Endothelial cell of umbilical vein (primary cell): Measurements from ENCODE around the gene TESMIN. TPM values are rescaled to one million over a fixed set of nuclear protein-coding genes. Genes with fewer than 3 reads are reported as not detected.

Source experiments
- BruUV-seq: library from RNA; stranded (reverse); fragments of 400-500 nt; replicated peaks from 2 replicates; lab custom pipeline; 2021; lab: Mats Ljungman, UMichigan
- CTCF ChIA-PET: fragments of 300-600, 350-600 bp; sonication (Branson Sonifier 250); formaldehyde crosslinking; loops from one replicate; lab custom pipeline; 2021; ENCODE audit warnings: antibody characterized with exemption, inconsistent platforms; lab: Charles Lee
- POLR2A ChIA-PET: fragments of 300-600, 350-600 bp; sonication (Branson Sonifier 250); formaldehyde crosslinking; loops from one replicate; lab custom pipeline; 2021; ENCODE audit warnings: antibody characterized with exemption, inconsistent platforms; lab: Charles Lee
- DNase-seq: peaks from one replicate; pipeline ENCODE4 v3.0.0-alpha.2; 2011; ENCODE audit warnings: low read depth, low spot score
- FAIRE-seq: peaks from 2 replicates; lab custom pipeline; 2011; peaks lifted over from hg19 to GRCh38; lab: Jason Lieb, UNC
- H2AFZ ChIP-seq: 2 replicates; pipeline ENCODE4 v1.6.0; 2012; ENCODE audit warnings: low read depth, low read length, control low read depth, inconsistent platforms
- H3K27ac ChIP-seq: 2 replicates; pipeline ENCODE4 v1.5.1; 2011; ENCODE audit warnings: low read depth, mild to moderate bottlenecking, control low read depth, low read length, moderate library complexity; ENCODE audit not compliant: insufficient read depth
- H3K27me3 ChIP-seq, 2 experiments: 2 replicates each; pipeline versions ENCODE4 v1.6.0 to v1.6.1; 2011; ENCODE audit warnings: low read length in 2 of 2, mixed read lengths in 1 of 2; ENCODE audit not compliant: control insufficient read depth in 2 of 2, insufficient read depth in 2 of 2
- H3K36me3 ChIP-seq, 2 experiments: 2 replicates in 1 of 2; 3 replicates in 1 of 2; pipeline ENCODE4 v1.5.1; 2011; ENCODE audit warnings: low read length in 2 of 2, mild to moderate bottlenecking in 1 of 2, moderate library complexity in 1 of 2; ENCODE audit not compliant: control insufficient read depth in 2 of 2, insufficient read depth in 2 of 2; ENCODE audit errors: extremely low read depth in 1 of 2
- H3K4me1 ChIP-seq: 3 replicates; pipeline ENCODE4 v1.5.1; 2011; ENCODE audit warnings: mild to moderate bottlenecking, low read length; ENCODE audit not compliant: control insufficient read depth, insufficient read depth; ENCODE audit errors: extremely low read depth
- H3K4me2 ChIP-seq: 2 replicates; pipeline ENCODE4 v1.6.1; 2011; ENCODE audit warnings: low read length, control low read depth, mixed read lengths; ENCODE audit not compliant: insufficient read depth
- H3K4me3 ChIP-seq, 3 experiments: fragments of 200-600 bp in 1 of 3; sonication (generic), shearing (Covaris generic) in 1 of 3; replicated peaks in 1 of 3; 2 replicates each; pipeline ENCODE4 v1.5.1; 2011 to 2016; ENCODE audit warnings: control low read depth in 3 of 3, low read length in 3 of 3, mild to moderate bottlenecking in 2 of 3, inconsistent platforms in 1 of 3, low read depth in 1 of 3, moderate library complexity in 1 of 3; ENCODE audit not compliant: insufficient read depth in 1 of 3
- H3K79me2 ChIP-seq: 2 replicates; pipeline ENCODE4 v1.6.0; 2012; ENCODE audit warnings: low read length, inconsistent platforms; ENCODE audit not compliant: control insufficient read depth, insufficient read depth
- H3K9ac ChIP-seq: replicated peaks from 2 replicates; pipeline ENCODE3; 2011; ENCODE audit warnings: low read length, control low read depth; ENCODE audit not compliant: insufficient read depth; ENCODE audit errors: extremely low read depth
- H3K9me1 ChIP-seq: replicated peaks from 3 replicates; pipeline ENCODE4 v1.6.0; 2011; ENCODE audit warnings: mild to moderate bottlenecking, low read length; ENCODE audit not compliant: control insufficient read depth, insufficient read depth; ENCODE audit errors: extremely low read depth
- H3K9me3 ChIP-seq: replicated peaks from 2 replicates; pipeline ENCODE4 v1.5.1; 2012; ENCODE audit warnings: low read length, inconsistent platforms; ENCODE audit not compliant: control insufficient read depth, insufficient read depth
- H4K20me1 ChIP-seq: replicated peaks from 2 replicates; pipeline ENCODE3; 2011; ENCODE audit warnings: mild to moderate bottlenecking, low read length; ENCODE audit not compliant: control insufficient read depth, insufficient read depth; ENCODE audit errors: extremely low read depth
- EZH2 ChIP-seq: IDR thresholded peaks from 2 replicates; pipeline ENCODE4 v1.6.1; 2012; ENCODE audit warnings: borderline replicate concordance, low read depth, mild to moderate bottlenecking, moderate library complexity, low read length, inconsistent platforms; ENCODE audit not compliant: severe bottlenecking
- FOS ChIP-seq: IDR thresholded peaks from 2 replicates; pipeline ENCODE4 v1.6.1; 2011; ENCODE audit warnings: mild to moderate bottlenecking, low read length, moderate library complexity, borderline replicate concordance; ENCODE audit not compliant: insufficient read depth
- GATA2 ChIP-seq: IDR thresholded peaks from 2 replicates; pipeline ENCODE4 v1.7.0; 2011; ENCODE audit warnings: low read depth, mild to moderate bottlenecking, moderate library complexity, mixed read lengths, low read length; ENCODE audit not compliant: insufficient read length, insufficient read depth
- JUN ChIP-seq: IDR thresholded peaks from 2 replicates; pipeline ENCODE4 v1.6.1; 2011; ENCODE audit warnings: borderline replicate concordance, low read depth; ENCODE audit not compliant: insufficient read length, insufficient read depth
- MAX ChIP-seq: IDR thresholded peaks from 2 replicates; pipeline ENCODE4 v1.6.1; 2011; ENCODE audit not compliant: insufficient read depth, insufficient read length
- MYC ChIP-seq: IDR thresholded peaks from one replicate; pipeline ENCODE4 v1.6.1; 2011; ENCODE audit warnings: mild to moderate bottlenecking, low read depth, low read length
- POLR2A ChIP-seq: IDR thresholded peaks from 2 replicates; pipeline ENCODE4 v1.6.1; 2012; ENCODE audit warnings: low read depth, mild to moderate bottlenecking, control low read depth, low read length
- POLR2AphosphoS5 ChIP-seq: IDR thresholded peaks from 2 replicates; pipeline ENCODE4 v1.6.1; 2012; ENCODE audit warnings: low read depth, mild to moderate bottlenecking, control low read depth, low read length, moderate library complexity; ENCODE audit not compliant: insufficient read depth
- dilution Hi-C: fragments of 300-500 bp; cut with MboI; formaldehyde crosslinking; loops from one replicate; pipeline ENCODE4 v1.15.0; 2019; ENCODE audit warnings: low sequenced_read_pairs; ENCODE audit not compliant: extremely low pct_ligation_motif_present
- intact Hi-C: fragments of 100-400 bp; cut with micrococcal nuclease; formaldehyde crosslinking; loops from one replicate; pipeline ENCODE4 v1.10.0; 2022
- polyA plus RNA-seq, 4 experiments: library from polyadenylated mRNA; depleted of rRNA in 3 of 4; stranded (reverse) in 3 of 4; unstranded in 1 of 4; fragments of >200 nt; gene quantifications; 2 replicates each; pipeline versions ENCODE4 v1.2.1 to v1.2.3, GENCODE V29; 2011 to 2012; ENCODE audit warnings: missing spikeins in 1 of 4
- total RNA-seq: library from RNA; stranded (reverse); gene quantifications from 2 replicates; pipeline ENCODE4 v1.2.3, GENCODE V29; 2021
- TF ChIP-seq, protein P1 (sequence below), 2 donors: IDR thresholded peaks; 1 replicate in 1 of 2; 2 replicates in 1 of 2; pipeline ENCODE4 v1.5.1; 2011; ENCODE audit warnings: low read length in 2 of 2, mild to moderate bottlenecking in 2 of 2, moderate library complexity in 2 of 2, control low read depth in 1 of 2, inconsistent platforms in 1 of 2, low read depth in 1 of 2; ENCODE audit not compliant: insufficient read depth in 1 of 2; ENCODE audit errors: extremely low read depth in 1 of 2

TESMIN gene
- total and polyA plus RNA-seq, 2 donors (not counting 3 experiments of a cell fraction or from before 2014, with no cell fraction given), result 1.7 to 6.1 TPM

DNA sequence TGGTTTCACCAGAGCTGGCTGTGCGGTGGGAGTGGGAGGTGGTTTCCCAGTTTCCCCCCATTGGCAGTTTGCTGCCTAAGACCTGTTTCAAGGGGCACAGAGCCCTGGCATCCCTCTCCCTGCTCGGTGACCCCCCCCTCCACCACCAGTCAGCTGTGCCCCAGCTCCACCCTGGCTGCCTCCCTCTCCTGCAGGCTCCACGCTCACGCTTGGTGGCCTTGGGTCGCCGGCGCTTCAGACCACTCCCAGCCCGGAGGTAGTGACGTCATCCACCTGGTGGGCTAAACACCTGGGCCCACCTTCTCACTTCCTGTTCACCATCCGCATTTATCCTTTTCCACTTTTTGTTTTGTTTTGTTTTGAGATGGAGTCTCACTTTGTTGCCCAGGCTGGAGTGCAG lies 59.2 kb downstream of the TESMIN start:
- no peak for DNase-seq
- H3K36me3 ChIP-seq, result no peaks in the 10 kb centered on the region
- no peak overlapping the region for H3K9ac ChIP-seq
- ChIA-PET CTCF (interaction anchor here (0.8 to 2.2 kb wide), 4 partner anchors 14 to 395 kb away, joined by 3 to 10 read pairs (median 4); no protein-coding TSS in a partner anchor), POLR2A (no interaction called here)
- no peaks in the 10 kb centered on the region for H3K4me1 ChIP-seq
- H3K79me2 ChIP-seq, result no peaks in the 10 kb centered on the region
- no peak overlapping the region for H2AFZ ChIP-seq
- intact Hi-C loops (no loop called here), dilution Hi-C loops (no loop called here)
- no peaks in the 10 kb centered on the region for H3K9me1 ChIP-seq
- H3K27ac ChIP-seq, result no peak overlapping the region
- peaks cover 2 to 14% of the 10 kb centered on the region in 2 experiments for H3K27me3 ChIP-seq
- FAIRE-seq, result no peak
- no peak overlapping the region for H3K4me3 ChIP-seq
- BruUV-seq, result no TSS peak
- TF ChIP-seq POLR2A, result no peak
- TF ChIP-seq MYC, result no peak
- TF ChIP-seq GATA2, result no peak
- no peak for TF ChIP-seq MAX
- TF ChIP-seq FOS, result no peak
- no peak overlapping the region for H3K4me2 ChIP-seq
- H4K20me1 ChIP-seq, result no peaks in the 10 kb centered on the region
- H3K9me3 ChIP-seq, result no peaks in the 10 kb centered on the region

GRCh38 chr11:68691402-68691784 lies 59.9 kb downstream of the TESMIN start:
- Histone ChIP-seq H3K4me3 (no peak overlapping the region), H3K36me3 (no peaks in the 10 kb centered on the region), H3K9me3 (no peaks in the 10 kb centered on the region), H3K4me2 (no peak overlapping the region), H3K79me2 (no peaks in the 10 kb centered on the region), H3K4me1 (no peaks in the 10 kb centered on the region), H3K9ac (no peak overlapping the region), H3K27ac (no peak overlapping the region), H3K9me1 (no peaks in the 10 kb centered on the region), H3K27me3 (peaks cover 0 to 14% of the 10 kb centered on the region in 2 experiments), H2AFZ (no peak overlapping the region), H4K20me1 (no peaks in the 10 kb centered on the region)
- intact Hi-C loops (no loop called here), dilution Hi-C loops (no loop called here)
- CTCF ChIA-PET, result interaction anchor here (0.7 to 2.2 kb wide), 9 partner anchors 10 to 394 kb away, joined by 3 to 10 read pairs (median 4); no protein-coding TSS in a partner anchor
- TF ChIP-seq POLR2A (no peak), FOS (no peak), MYC (no peak), POLR2AphosphoS5 (no peak), GATA2 (no peak), MAX (no peak), EZH2 (no peak), JUN (no peak)
- TF ChIP-seq, protein P1, sequence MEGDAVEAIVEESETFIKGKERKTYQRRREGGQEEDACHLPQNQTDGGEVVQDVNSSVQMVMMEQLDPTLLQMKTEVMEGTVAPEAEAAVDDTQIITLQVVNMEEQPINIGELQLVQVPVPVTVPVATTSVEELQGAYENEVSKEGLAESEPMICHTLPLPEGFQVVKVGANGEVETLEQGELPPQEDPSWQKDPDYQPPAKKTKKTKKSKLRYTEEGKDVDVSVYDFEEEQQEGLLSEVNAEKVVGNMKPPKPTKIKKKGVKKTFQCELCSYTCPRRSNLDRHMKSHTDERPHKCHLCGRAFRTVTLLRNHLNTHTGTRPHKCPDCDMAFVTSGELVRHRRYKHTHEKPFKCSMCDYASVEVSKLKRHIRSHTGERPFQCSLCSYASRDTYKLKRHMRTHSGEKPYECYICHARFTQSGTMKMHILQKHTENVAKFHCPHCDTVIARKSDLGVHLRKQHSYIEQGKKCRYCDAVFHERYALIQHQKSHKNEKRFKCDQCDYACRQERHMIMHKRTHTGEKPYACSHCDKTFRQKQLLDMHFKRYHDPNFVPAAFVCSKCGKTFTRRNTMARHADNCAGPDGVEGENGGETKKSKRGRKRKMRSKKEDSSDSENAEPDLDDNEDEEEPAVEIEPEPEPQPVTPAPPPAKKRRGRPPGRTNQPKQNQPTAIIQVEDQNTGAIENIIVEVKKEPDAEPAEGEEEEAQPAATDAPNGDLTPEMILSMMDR (IDR thresholded peaks at IDR 0.05; ENCODE audit: extremely low read depth in 1 of 2, insufficient read depth in 1 of 2, low read depth in 1 of 2, low read length in 2 of 2), result no peak
- no TSS peak for BruUV-seq
- no peak for DNase-seq
- POLR2A ChIA-PET, result no interaction called here
- no peak for FAIRE-seq
